Activated gamma-delta T cell treated with Interleukin-2 at 50 U/mL for 16 hours (primary cell): ENCODE data around the gene LYRM4.

Experiments used
- DNase-seq: peaks from one replicate; pipeline ENCODE4 v3.0.0-alpha.2; 2020

Gene LYRM4

DNA sequence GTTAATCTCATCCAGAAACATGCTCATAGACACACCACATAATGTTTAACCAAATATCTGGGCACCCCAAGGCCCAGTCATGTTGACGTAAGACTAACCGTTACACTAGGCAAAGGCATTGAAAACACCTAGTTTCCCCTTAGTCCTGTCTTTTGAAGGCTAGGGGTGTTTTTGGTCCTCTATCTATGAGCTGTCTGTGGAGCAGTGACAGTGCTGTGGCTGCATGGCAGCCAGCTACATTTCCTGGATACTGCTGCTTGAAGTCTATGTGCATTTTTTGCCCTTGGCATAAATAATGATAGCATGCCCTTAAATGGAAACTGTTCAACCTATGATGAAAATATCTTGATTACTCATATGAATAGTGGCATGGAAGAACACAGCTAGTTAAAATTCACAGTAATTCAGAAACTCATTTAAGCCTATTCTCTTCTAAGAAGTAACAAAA lies 19.2 kb upstream of the LYRM4 start:
- DNase-seq = no peak

DNA sequence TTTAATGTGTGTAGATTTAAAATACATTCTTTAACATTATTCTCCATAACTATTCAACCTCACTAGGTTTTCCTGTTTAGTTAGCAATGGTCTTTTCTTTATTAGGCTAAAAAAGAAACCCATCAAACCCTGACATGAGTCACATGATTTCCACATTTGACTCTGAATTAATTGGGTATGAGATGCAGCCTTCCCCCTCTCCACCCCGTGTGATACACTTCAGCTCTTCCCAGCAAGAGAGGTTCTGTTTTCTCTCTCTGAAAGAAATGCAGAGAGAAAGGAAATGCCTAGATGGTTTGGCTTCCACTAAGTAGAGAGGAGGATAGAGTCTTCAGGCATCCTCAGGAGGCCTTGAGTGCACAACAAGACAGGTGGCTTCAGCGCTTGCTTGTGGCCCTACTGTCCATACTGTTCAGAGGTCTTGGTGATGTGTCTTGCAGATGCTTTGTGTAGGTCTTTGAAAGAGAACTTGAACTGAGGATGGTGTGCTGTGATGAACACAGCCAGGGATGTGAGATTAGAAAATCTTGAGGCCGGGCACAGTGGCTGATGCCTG lies 17.9 kb upstream of the LYRM4 start:
- no peak for DNase-seq

DNA sequence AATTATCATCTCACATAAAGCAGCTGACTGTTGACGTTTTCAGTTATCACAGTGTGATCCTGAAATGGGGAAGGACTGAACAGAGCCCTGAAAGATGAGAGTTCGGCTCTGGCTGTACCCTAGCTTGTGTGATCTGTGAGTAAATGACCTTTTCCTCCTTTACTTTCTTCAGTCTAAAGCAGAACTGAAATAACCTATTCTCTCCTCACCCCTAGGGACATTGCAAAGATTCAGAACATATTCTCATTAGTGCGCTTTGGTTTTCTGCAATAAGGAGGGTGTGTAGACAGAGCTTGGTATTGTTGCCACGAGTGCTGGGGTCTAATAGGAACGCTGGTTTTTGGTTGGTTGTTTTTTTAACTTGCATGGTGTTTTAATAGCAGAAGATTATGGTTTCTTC lies 17.3 kb upstream of the LYRM4 start:
- DNase-seq = no peak

DNA sequence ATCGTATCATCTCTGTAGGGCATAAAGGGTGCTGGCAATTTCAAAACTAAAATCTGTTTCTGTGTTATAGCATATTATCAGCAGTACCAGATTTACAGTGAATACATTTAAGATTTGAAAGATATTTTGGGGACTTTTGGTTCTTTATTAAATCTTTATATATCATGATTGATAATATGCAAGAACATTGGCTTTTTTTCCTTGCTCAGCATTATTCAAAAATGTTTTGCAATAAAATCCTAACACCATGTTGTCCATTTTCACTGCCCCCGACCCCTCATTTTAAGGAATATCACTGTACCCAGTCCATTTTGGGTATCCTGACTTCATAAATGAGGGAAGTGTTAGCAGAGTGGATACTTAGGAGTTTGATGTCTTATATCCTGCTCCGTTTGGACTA lies 16.8 kb upstream of the LYRM4 start:
- DNase-seq = no peak

DNA sequence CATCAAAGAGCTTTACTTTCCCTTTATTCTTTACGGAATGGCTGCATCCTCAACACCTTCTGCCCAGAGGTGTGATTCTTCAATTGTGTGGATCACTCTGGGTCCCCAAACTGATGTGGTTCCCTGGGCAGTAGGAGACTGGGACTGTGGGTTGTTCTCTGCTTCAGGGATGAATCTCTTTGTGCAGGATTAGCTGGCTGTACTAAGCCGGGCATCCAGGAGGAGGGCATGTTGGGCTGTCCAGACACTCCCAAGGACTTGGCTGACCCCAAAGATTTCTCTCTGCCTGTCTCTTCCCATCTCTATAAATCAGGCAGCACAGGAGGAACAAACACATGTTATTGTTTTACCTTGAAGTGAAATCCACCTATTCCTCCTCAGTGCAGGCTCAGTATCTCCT lies 15.8 kb upstream of the LYRM4 start:
- DNase-seq = no peak

DNA sequence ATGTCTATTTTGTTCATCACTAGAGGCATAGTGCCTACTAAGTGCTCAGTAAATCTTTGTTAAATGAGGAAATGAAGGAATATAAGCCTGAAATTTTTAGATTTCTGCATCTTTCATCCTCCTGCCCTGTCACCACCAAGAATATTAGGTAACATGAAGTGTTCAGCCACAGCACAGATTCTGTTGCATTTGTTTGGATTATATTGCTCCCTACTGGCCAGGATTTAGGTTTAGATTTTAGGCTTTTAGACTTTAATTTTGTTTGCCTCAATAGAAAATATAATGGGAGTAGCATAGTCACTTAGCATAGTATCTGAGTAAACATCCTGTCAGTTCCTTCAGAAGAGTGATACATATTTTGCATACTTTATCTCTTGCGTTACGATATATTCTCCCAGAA lies 14.7 kb upstream of the LYRM4 start:
- DNase-seq = no peak

DNA sequence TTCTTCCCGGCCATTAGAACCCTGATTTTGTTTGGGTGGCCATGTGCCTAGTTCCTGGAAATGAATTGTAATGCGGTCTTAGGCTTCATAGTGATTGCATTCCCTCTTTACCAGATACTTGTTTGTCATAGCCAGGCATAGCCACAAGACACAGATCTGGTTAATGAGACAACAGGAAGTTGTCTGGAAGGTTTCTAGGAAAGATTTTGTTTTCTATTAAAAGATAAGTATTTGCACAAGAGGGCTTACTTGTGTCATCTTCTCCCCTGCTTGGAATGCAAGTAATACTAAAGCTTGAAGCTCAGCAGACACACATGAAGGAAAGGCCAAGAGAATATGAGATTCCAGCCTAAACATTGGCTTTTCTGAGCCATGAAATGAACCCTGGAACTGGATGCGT lies 13.5 kb upstream of the LYRM4 start:
- DNase-seq = no peak

DNA sequence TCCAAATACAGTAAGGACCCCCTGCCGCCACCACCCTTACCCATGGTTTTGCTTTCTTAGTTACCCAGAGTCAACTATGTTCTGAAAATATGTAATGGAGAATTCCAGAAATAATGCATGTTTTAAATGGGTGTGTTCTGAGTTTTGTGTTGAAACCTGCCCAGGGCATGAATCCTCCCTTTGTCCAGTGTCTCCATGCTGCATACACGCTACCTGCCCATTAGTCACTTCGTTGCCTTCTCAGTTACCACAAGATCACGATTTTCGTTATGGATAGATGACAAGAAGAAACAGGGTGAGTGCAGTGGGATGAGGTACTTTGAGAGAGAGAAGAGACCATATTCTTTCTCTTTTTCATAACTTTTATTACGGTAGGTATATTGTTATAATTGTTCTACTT lies 11.2 kb upstream of the LYRM4 start:
- DNase-seq = no peak

DNA sequence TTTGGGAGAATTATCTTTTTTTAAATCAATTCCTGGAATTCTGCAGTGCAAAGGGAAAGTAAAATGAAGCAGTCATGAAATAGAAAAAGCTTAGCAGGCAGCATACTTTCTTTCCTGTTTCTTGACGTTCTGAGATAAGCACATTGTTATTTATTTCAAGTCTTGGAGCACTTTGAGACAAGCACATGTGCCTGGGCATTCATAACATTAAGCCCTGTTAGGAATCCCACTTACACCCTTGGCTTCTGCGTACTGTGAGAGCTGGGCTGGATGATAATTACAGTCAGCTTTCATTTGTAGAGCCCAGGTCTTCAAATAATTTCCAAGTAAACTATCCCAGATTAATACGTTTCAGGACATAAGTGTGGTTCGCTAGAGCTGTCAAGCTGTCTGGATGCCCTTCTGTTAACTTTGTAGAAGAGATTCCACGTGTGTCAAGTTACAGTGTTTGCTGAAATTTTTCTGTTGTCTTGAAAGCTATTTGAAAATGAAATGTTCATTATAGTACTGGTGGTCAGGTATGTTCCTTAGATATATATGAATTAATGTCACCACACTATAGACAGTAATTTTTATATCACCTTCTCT lies 9.4 kb upstream of the LYRM4 start:
- no peak for DNase-seq

DNA sequence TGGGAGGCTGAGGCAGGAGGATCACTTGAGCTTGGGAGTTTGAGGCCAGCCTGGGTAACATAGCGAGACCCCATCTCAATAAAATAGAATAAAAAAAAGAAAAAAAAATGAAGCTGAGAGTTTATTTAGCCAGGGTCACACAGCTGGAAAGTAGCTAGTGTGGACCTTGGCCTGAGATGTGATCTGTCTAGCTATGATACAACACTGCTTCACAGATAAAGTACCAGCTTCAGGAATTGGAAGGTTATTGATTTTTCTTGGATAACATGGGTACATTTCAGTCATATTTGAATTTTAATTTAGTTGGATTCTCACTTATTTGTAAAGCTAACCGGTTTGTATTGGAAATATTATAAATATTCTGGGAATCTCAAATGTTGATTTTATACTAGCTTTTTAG lies 5.7 kb upstream of the LYRM4 start:
- no peak for DNase-seq

DNA sequence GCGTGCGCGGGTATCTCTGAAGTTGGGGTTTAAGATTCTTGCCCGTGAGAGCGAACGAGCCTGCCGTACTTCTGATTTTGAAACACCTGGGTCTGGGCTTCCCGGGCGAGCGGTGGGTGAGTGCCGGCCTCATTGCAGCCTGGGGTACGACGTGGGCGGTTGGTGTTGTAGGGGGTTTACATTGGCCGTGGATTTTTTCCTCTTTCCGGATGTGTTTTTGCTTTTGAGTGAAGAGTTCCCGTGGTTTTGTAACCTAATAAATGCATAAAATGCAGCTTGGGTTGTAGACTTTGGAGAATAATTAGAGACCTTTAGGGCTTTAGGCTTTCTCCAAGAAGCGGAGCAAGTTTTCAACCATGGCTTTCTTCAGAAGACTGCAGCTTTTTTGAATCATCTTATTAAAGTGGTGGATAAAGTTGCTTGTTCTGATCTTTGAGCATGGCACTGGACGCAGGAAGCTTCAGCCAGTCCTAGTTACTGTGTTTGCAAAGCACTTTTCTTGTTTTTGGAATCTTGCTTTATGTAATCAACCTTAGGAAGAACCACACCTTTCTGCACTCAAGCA lies 877 bp upstream of the LYRM4 start:
- no peak for DNase-seq

DNA sequence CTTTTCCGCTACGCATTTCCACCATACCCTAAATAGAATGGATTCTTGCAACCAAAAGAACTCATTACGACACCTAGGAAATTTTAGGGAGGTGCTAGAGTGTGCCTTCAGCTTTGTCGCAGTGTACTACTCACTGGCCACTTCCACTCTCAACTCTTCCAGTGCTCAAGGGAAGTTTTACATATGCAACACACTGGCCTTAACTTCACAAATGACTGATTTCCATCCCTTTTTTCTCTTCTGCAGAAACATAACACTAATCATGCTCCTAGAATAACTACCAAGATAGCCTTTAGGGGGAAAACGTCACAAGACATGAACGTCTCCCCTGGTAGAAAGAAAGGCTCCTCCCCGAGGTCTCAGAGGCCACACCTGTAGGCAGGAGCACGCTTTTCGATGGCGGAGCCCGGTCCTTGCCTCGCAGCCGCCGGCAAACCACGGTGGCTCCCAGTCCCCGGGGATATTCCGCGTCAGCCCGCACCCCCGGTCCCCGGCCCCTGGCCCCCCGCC lies 584 bp downstream of the LYRM4 start:
- peak; percentile 73 for DNase-seq

DNA sequence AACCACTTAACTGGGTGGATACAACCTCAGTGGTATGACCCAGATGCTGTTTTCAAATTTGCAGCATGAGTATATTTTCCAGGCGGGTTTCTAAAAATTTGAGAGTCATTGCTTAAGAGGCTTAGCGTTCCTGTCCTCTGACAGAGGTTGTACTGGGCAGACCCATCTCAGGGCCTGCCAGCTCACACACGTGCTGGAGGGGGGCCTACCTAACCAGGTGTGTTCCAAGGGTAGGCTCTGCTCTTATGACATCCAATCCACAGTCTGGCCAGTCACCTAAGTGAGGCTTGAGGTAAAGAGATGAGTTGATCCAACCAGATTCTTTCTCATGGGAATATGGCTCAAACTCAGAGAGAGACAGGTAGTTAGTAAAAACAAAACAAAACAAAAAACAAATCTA lies 1.3 kb downstream of the LYRM4 start:
- DNase-seq = no peak

DNA sequence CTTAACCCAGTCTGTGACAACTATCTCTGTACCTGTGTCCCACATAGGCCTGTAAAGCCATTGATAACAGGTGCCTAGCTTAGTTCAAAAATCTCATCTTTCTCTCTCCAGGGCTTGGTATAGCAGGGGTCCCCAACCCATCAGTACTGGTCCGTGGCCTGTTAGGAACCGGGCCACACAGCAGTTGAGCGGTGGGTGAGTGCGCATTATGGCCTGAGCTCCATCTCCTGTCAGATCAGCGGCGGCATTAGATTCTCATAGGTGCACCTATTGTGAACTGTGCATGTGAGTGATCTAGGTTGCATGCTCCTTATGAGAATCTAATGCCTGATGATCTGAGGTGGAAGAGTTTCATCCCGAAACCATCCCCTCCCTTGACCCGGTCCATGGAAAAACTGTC lies 3.4 kb downstream of the LYRM4 start:
- DNase-seq = no peak

DNA sequence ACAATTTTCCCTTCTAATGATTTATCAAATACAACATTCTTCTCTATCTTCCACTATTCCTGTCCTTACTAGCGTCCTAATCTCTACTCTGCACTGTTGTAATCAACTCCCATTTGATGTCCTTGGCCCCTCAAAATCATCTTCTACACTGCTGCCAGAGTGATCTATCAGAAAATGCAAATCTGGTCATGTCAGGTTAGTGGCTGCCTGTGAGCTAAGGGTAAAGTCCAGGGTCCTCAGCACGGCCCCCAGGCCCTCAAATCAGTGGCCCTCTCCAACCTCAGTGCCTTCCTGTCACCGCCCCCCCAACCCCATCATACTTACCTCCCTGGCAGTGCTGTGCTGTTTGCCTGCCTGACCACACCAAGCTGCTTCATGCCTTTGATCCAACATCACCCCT lies 3.8 kb downstream of the LYRM4 start:
- DNase-seq = no peak

DNA sequence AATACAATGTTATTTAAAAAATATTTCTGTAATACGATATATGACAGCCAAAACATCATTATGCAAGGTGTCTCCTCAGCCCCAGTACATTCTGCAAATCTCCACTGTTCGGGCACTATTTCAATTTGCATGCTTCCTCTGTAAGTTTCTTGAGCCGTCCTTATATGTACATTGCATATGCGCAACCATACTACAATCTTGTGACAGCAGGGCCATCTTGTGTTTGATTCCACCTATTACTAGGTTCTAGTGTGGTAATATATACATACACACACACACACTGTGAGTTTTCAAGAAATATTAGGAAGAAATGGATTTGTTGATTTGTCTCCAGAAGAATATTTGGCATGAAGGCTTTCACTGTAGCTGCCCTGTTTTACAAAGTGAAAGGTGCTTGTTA lies 9.8 kb downstream of the LYRM4 start:
- no peak for DNase-seq

DNA sequence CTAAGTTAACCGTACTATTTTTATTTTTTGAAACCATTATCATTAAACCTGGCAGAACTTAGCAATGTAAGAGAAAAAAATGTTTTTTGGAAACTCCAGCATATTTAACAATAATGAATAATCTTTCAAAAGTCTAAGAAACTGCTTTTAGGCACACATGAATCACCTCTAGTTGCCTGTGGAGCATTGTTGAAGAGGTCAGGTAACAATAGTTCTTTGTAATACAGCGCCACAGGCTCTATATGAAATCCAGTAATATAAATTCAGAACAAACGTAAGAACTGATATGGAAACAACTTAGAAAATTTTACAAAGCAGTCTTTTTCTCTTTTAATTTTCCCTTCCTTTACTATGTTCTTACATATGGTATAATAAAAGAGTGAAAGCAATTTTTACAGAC lies 10.3 kb downstream of the LYRM4 start:
- DNase-seq = no peak

DNA sequence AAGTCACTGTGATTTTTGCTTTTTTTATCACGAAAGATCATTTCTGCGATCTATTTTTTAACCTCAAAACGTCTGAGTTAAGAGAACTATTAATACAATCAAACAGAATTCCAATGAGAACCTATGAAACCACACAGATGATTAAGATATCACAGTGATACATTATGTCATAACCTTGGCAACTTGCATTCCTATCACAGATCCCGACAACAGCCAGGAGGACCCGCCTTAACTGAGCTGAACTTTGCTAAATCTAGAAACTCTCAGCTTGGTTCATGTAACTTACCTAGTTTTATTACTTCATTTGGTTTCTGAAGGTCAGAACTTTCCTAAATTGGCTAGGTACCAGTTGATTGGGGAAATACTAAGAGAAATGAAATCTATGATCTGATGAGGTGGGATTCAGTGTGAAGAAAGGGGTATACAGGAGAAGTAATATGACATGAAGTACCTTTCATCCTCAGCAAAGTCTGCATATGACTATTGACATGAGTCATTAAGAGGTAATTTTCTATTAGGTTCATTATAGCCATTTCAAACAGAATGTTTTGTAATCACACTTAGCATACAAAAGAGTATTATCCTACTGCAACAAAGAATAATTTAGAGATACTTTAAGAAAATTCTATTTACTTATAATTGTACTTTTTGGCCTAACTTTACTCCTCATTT lies 11.2 kb downstream of the LYRM4 start:
- DNase-seq = no peak

DNA sequence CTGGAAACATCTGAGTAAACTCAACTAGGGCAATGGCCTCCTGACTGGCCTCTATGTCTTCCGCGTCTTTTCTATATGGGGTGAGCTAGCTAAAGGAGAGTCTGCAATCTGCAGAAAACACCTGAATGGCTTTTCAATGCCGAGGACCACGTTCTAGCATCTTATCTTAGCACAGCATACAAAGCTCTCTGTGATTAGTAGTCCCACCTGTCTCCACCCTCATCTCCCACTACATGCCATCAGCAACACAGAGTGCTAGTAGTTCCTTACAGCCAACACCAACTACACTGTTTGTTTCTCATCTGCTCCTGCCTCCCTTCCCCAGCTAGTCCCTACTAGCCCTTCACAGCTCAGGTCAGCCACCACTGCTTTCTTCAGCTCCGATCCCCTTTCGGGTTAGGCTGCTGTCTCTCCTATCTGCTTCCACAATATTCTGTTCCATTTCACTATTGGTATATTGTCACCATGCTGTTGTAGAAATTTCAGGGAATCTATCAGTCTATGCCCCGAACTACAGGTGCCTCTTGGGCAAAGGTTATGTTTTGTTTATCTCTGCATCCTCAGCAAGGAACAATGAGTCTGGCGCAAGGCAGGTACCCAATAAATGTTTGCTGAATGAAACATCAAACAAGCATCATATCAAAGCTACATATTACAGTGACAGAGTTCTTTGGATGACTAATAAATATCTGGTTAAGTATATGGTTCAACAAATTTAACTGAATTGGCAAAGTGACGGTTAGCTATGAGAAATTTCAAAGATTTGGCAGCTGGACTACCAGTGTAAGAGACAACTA lies 12.2 kb downstream of the LYRM4 start:
- DNase-seq = no peak

DNA sequence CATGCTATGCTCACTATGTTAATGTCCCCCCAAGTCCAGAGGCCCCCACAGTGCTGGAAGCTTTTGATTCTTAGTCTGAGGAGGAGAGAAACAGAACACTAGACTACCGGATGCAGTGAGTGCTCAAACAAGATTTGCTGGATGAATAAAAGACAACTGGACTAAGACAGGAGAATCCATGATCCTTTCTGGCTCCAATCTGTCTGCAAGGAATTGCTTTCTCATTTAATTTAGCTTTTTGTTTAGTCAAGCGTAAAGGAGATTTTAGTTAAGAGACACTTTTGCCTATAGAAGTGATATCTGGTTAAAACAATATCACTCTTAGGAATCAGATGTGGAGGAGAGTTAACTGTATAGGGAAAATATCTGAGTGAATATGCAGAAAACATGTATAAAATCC lies 13.5 kb downstream of the LYRM4 start:
- DNase-seq = no peak

DNA sequence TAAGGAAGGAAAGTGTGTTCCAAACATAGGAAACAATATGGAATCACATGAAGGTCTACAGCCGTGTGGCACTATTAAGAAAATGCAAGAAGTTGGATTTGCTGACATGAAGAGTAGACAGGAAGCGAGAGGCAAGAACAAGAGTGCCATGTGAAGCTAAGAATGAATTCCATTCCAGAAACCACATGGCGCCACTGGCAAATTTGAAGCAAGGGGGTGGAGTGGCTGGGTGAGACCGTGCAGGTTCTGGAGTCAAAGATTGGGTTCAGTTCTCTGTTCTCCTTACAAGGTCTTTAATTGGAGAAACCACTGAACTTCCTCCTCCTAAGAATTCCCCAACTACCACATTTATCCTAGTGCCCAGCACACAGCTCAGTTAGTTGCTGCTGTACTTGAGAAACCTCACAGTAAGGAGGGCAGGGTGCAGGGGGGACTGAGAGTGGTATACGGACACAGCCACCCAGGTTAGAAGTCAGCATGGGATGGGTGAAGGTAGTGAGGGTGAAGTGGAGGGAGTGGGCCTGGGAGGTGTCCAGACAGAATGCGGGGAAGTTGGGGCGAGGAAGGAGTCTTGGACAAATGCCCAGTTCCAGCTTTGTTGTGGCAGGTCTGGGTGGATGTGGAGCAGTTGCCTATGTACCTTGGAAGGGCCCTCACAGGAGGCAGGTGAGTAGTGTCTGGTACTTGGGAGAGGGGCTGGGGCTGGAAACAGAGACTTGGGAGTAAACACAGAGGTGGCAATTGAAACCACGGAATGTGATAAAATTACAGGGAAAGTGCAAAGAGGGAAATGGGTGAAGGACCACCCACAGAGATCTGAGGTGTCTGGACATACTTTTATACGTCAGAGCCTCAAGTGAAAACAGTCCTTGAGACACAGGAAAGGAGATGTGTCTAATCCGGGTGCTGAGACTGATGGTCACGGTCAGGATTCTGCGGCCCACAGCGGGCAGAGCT lies 14.3 kb downstream of the LYRM4 start:
- no peak for DNase-seq

DNA sequence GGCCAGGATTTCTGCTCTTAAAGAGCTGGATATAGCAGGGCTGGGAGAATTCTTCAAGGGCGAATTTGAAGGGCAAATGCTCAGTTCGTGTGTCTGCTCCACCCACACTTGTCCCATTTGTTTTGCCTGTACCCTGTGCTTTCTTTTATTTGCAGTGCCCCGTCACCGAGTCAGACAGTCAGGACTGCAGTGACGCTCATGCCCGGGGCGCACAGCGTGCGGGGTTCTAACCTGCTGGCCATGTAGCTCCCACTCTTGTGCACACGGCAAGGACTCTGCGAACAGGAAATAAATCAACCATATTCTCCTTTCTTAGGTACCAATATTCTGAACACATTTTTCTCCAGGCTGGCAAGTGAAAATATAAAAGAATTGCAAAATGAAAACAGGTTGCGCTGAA lies 17.7 kb downstream of the LYRM4 start:
- no peak for DNase-seq
